ENCODE data around the gene TAAR6. TPM values are rescaled to one million over a fixed set of nuclear protein-coding genes. Genes with fewer than 3 reads are reported as not detected.

The TAAR6 gene
- total and polyA plus RNA-seq, 9 of the 15 experiments (the other 6 are each of a cell fraction or from before 2014, with no cell fraction given), result not detected

DNA sequence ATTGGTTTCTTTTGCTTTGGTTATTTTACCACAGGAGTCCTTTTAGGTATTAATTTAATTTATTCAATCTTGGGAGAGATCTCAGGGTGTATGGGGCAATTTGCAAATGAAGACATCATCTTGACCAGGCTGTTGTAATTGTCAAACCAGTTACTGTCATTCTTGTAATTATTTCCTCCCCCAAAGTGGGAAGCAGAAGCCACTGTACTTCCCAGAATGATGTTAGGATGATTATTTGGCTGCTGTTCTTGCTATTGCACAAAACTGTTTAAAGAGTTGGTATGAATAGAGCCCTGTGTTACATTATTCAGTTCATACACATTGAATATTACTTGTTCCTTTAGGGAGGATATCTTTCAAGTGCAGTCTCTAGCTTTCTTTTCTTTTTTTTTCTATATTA is 1.7 kb downstream of the TAAR6 start:
- no peak for FAIRE-seq
- CTCF ChIA-PET (ENCODE audit: low intra/inter-chr PET ratio), result interaction anchor here (0.7 kb wide), 1 partner anchor 24 kb away, joined by 3 read pairs; no protein-coding TSS in a partner anchor
- TF ChIP-seq POLR3A (IDR thresholded peaks at IDR 0.05; ENCODE audit: borderline replicate concordance, extremely low read depth, insufficient read depth, insufficient read length) (no peak), ZBTB8A (IDR thresholded peaks at IDR 0.05; ENCODE audit: partially characterized antibody) (no peak), DIDO1 (tag; IDR thresholded peaks at IDR 0.05; ENCODE audit: low read depth) (no peak), CEBPG (CRISPR knock-in tag; IDR thresholded peaks at IDR 0.05) (no peak), CEBPG (tag; conservative IDR thresholded peaks at IDR 0.05 in 1 of 2, IDR thresholded peaks at IDR 0.05 in 1 of 2) (no peak), CBFB (CRISPR knock-in tag; IDR thresholded peaks at IDR 0.05) (no peak), RBM25 (IDR thresholded peaks at IDR 0.05; ENCODE audit: low read depth, low read length, severe bottlenecking) (no peak), MAFK (IDR thresholded peaks at IDR 0.05; ENCODE audit: low read length) (no peak)
- TF ChIP-seq, protein P1, sequence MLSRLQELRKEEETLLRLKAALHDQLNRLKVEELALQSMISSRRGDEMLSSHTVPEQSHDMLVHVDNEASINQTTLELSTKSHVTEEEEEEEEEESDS (CRISPR knock-in tag; IDR thresholded peaks at IDR 0.05), result no peak
- TF ChIP-seq, protein P2, sequence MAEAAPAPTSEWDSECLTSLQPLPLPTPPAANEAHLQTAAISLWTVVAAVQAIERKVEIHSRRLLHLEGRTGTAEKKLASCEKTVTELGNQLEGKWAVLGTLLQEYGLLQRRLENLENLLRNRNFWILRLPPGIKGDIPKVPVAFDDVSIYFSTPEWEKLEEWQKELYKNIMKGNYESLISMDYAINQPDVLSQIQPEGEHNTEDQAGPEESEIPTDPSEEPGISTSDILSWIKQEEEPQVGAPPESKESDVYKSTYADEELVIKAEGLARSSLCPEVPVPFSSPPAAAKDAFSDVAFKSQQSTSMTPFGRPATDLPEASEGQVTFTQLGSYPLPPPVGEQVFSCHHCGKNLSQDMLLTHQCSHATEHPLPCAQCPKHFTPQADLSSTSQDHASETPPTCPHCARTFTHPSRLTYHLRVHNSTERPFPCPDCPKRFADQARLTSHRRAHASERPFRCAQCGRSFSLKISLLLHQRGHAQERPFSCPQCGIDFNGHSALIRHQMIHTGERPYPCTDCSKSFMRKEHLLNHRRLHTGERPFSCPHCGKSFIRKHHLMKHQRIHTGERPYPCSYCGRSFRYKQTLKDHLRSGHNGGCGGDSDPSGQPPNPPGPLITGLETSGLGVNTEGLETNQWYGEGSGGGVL (CRISPR knock-in tag; IDR thresholded peaks at IDR 0.05), result no peak
- TF ChIP-seq, protein P3, sequence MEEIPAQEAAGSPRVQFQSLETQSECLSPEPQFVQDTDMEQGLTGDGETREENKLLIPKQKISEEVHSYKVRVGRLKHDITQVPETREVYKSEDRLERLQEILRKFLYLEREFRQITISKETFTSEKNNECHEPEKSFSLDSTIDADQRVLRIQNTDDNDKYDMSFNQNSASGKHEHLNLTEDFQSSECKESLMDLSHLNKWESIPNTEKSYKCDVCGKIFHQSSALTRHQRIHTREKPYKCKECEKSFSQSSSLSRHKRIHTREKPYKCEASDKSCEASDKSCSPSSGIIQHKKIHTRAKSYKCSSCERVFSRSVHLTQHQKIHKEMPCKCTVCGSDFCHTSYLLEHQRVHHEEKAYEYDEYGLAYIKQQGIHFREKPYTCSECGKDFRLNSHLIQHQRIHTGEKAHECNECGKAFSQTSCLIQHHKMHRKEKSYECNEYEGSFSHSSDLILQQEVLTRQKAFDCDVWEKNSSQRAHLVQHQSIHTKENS (CRISPR knock-in tag; IDR thresholded peaks at IDR 0.05), result no peak
- Histone ChIP-seq H3K4me1 (replicated peaks in 1 of 2; ENCODE audit: control insufficient read depth in 2 of 2, insufficient read depth in 2 of 2, low read length in 2 of 2) (no peaks in the 10 kb centered on the region), H3K4me3 (no peak overlapping the region), H3K27me3 (ENCODE audit: control insufficient read depth in 2 of 2, insufficient read depth in 2 of 2, low read length in 2 of 2) (peaks cover 0 to 7% of the 10 kb centered on the region in 2 experiments; a peak in 2 of 5 replicates), H3K9me3 (replicated peaks; ENCODE audit: control insufficient read depth, insufficient read depth, low read depth, low read length) (no peaks in the 10 kb centered on the region), H3K27ac (ENCODE audit: extremely low read depth, low read depth, low read length) (no peak overlapping the region), H3K4me2 (ENCODE audit: insufficient read depth, low read length) (no peak overlapping the region), H2AFZ (ENCODE audit: low read depth, low read length) (no peak overlapping the region), H3K9me1 (ENCODE audit: control insufficient read depth, insufficient read depth, low read length) (no peaks in the 10 kb centered on the region), H3K9ac (ENCODE audit: insufficient read depth in 1 of 2, low read depth in 2 of 2, low read length in 2 of 2) (no peak overlapping the region), H4K20me1 (replicated peaks; ENCODE audit: control insufficient read depth, insufficient read depth, low read length) (no peaks in the 10 kb centered on the region), H3K79me2 (ENCODE audit: control insufficient read depth, insufficient read depth, low read length) (no peaks in the 10 kb centered on the region), H3K36me3 (ENCODE audit: control insufficient read depth, insufficient read depth, low read length) (no peaks in the 10 kb centered on the region)
- in situ Hi-C loops (cut with MboI) (no loop called here), intact Hi-C loops (cut with micrococcal nuclease) (no loop called here)
- BruUV-seq (replicated peaks), result no TSS peak
- ATAC-seq, result no peak
- DNase-seq (ENCODE audit: extremely low read depth in 1 of 4, low spot score in 3 of 4), result no peak
- POLR2A ChIA-PET, result no interaction called here
